ENCODE data around the gene RIC1. TPM values are rescaled to one million over a fixed set of nuclear protein-coding genes. Genes with fewer than 3 reads are reported as not detected.

RIC1 gene
- total RNA-seq, 1 donor from 2014 or later = 23.9 TPM

DNA sequence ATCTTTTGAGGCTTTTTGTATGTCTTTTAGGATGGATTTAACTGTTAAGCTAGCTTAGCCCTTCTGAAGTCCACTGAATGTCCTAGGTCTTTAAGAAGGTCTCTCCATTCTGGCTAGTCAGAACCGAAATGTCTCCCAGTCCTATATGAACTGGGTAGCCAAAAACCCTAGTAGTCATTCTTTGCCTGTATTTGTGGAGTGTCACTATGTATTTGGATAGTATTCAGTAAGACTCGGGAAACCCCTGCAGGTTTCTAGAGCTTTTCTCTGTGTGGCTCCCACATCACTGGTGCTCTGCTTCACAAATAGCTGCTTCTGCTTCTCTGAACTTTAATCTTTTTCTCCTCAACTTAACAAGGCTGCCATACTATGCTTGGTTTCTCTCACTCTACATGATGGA, 68.0 kb downstream of the RIC1 start:
- Histone ChIP-seq H3K36me3 (no peaks in the 10 kb centered on the region), H3K4me3 (no peak overlapping the region), H3K27ac (no peak overlapping the region), H3K27me3 (no peaks in the 10 kb centered on the region), H3K9me3 (no peaks in the 10 kb centered on the region), H3K4me1 (no peaks in the 10 kb centered on the region)
- TF ChIP-seq, protein P1, sequence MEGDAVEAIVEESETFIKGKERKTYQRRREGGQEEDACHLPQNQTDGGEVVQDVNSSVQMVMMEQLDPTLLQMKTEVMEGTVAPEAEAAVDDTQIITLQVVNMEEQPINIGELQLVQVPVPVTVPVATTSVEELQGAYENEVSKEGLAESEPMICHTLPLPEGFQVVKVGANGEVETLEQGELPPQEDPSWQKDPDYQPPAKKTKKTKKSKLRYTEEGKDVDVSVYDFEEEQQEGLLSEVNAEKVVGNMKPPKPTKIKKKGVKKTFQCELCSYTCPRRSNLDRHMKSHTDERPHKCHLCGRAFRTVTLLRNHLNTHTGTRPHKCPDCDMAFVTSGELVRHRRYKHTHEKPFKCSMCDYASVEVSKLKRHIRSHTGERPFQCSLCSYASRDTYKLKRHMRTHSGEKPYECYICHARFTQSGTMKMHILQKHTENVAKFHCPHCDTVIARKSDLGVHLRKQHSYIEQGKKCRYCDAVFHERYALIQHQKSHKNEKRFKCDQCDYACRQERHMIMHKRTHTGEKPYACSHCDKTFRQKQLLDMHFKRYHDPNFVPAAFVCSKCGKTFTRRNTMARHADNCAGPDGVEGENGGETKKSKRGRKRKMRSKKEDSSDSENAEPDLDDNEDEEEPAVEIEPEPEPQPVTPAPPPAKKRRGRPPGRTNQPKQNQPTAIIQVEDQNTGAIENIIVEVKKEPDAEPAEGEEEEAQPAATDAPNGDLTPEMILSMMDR (IDR thresholded peaks at IDR 0.05) = no peak
- DNase-seq (no peak), ATAC-seq (no peak)
- intact Hi-C loops (cut with DNase I) = no loop called here

DNA sequence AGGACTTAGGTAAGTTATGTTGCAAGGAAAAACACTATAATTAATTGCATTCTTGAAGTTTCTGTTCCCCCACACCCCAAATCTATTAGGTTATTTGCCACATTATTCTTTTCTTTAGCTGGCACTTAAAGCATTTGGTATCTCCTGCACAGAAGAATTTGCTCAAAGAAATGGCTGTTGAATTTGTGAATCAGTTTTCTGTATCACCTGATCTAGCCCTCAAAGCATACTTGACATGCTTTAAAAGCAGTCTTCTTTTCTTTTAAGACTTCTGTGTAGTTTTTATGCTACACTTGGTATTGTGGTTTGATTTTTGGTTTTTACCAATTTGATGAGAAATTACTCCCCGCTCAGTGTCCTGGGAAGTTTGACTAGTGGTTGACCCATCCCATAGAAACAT, 69.1 kb downstream of the RIC1 start:
- Histone ChIP-seq H3K9me3 (no peaks in the 10 kb centered on the region), H3K36me3 (no peaks in the 10 kb centered on the region), H3K27ac (no peak overlapping the region), H3K4me1 (no peaks in the 10 kb centered on the region), H3K27me3 (no peaks in the 10 kb centered on the region), H3K4me3 (no peak overlapping the region)
- ATAC-seq = no peak
- intact Hi-C loops (cut with DNase I) = no loop called here
- TF ChIP-seq, protein P1 (IDR thresholded peaks at IDR 0.05) = no peak
- no peak for DNase-seq

DNA sequence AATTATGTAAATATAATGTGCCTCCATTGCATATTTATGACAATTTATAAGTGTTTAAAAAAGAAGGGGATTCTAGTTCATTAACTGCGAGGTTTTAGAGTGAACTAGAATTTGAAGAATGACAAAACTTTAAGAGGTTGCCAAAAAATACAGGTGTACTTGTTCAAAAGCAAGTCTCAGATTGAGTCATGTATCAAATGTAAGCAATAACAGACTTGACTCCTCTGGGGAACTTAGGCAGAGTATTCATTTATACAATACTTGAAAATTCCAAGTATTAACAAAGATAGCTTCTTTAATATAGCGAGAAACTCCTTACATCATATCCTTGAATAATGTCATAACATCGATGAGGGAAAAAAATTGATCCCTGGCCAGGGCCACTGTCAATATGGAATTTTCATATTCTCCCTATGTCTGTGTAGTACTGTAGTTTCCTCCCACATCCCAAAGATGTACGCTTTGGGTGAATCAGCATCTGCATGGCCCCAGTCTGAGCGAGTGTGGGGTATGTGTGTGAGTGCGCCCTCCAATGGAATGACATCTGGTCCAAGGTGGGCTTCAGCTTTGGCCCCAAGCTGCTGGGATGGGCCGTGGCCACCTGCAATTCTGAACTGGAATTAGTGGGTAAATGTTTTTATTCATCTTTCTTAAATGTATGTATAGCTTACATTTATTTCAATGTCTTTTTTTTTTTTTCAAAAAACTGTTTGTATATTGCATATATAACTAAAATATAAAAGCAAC, 70.1 kb downstream of the RIC1 start:
- no peak overlapping the region for H3K4me3 ChIP-seq
- no peaks in the 10 kb centered on the region for H3K36me3 ChIP-seq
- H3K4me1 ChIP-seq = no peaks in the 10 kb centered on the region
- DNase-seq (no peak), ATAC-seq (no peak)
- H3K9me3 ChIP-seq = no peaks in the 10 kb centered on the region
- intact Hi-C loops (cut with DNase I) = no loop called here
- no peak overlapping the region for H3K27ac ChIP-seq
- TF ChIP-seq, protein P1 (IDR thresholded peaks at IDR 0.05) = no peak
- no peaks in the 10 kb centered on the region for H3K27me3 ChIP-seq

DNA sequence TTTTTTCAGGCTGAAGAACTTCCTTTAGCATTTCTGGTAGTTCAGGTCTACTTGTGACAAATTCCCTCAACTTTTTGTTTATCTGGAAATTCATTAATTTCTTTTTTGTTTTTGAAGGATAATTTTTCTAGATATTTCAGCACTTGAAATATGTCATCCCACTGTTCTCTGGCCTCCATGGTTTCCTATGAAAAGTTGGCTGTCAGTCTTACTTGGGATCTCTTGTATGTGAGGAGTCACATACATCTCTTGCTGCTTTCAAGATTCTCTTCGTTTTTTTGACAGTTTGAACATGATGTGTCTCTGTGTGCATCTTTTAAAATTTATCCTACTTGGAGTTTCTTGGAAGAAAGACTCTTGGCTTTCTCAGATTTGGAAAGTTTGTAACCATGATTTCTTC, 79.5 kb downstream of the RIC1 start:
- ATAC-seq (no peak), DNase-seq (no peak)
- TF ChIP-seq, protein P1 (IDR thresholded peaks at IDR 0.05) = no peak
- Histone ChIP-seq H3K27ac (no peak overlapping the region), H3K27me3 (no peaks in the 10 kb centered on the region), H3K4me3 (no peak overlapping the region), H3K36me3 (no peaks in the 10 kb centered on the region), H3K9me3 (peaks cover 12% of the 10 kb centered on the region), H3K4me1 (no peaks in the 10 kb centered on the region)
- intact Hi-C loops (cut with DNase I) = no loop called here

DNA sequence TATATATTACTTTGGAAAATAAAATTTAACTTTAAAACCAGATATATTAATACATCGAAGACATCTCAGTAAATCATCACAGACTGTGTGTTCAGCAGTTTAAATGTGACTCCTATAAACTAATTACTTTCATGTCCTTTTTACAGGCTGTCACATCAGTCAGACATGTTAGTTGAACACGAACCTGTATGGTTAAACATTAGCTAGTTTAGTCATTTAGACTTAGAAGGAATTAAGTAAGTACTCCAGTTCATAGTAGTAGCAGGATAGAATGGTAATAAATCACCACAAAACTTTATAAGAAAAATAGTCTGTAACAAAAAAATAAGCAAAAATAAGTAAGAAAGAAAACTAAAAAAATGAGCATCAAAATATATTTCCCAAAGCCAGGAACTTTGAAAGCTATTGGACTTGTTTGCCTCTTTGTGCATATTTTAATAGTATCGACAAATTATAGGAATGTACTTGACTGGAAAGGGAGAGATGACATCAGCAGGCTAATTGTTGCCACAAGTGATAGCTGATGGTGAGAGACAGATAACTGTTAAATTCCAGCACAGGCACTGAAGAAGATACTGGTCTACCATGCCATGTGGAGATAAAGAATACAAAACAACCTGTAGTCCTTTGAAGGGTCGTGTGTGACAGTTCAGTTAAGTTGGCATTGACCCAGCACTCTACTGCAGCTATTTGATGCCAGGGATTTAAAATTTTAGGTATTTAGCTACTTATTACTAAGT, 83.9 kb downstream of the RIC1 start:
- Histone ChIP-seq H3K4me1 (no peaks in the 10 kb centered on the region), H3K36me3 (no peaks in the 10 kb centered on the region), H3K4me3 (no peak overlapping the region), H3K27ac (no peak overlapping the region), H3K9me3 (peaks cover 12% of the 10 kb centered on the region), H3K27me3 (no peaks in the 10 kb centered on the region)
- TF ChIP-seq, protein P1 (IDR thresholded peaks at IDR 0.05) = no peak
- ATAC-seq (no peak), DNase-seq (no peak)
- intact Hi-C loops (cut with DNase I) = no loop called here

All from upper lobe of right lung (tissue), 1 donor.